WTC11 (cell line): ENCODE data around the gene NAB2.

Experiments used
- FOXJ3 ChIP-seq: sonication (generic); formaldehyde crosslinking; IDR thresholded peaks from 2 replicates; pipeline ENCODE4 v1.9.0; 2021; ENCODE audit warnings: missing genetic modification reagents, mild to moderate bottlenecking, borderline replicate concordance
- FOXK1 ChIP-seq: sonication (generic); formaldehyde crosslinking; IDR thresholded peaks from 2 replicates; pipeline ENCODE4 v1.8.0; 2022; ENCODE audit warnings: mild to moderate bottlenecking, moderate library complexity, missing genetic modification reagents
- IRF2 ChIP-seq: sonication (generic); formaldehyde crosslinking; IDR thresholded peaks from 2 replicates; pipeline ENCODE4 v1.8.0; 2022; ENCODE audit warnings: low read depth, missing genetic modification reagents, borderline replicate concordance
- KAT7 ChIP-seq: sonication (generic); formaldehyde crosslinking; IDR thresholded peaks from 2 replicates; pipeline ENCODE4 v1.8.1; 2023; ENCODE audit warnings: missing genetic modification reagents, mild to moderate bottlenecking, borderline replicate concordance
- NR3C1 ChIP-seq: sonication (generic); formaldehyde crosslinking; conservative IDR thresholded peaks from 2 replicates; pipeline ENCODE4 v1.8.1; 2023; ENCODE audit warnings: low read depth, mild to moderate bottlenecking, missing genetic modification reagents
- SMAD3 ChIP-seq: sonication (generic); formaldehyde crosslinking; IDR thresholded peaks from 2 replicates; pipeline ENCODE4 v1.8.0; 2022; ENCODE audit warnings: missing genetic modification reagents, mild to moderate bottlenecking, borderline replicate concordance
- TEAD4 ChIP-seq: sonication (generic); formaldehyde crosslinking; IDR thresholded peaks from 2 replicates; pipeline ENCODE4 v1.8.0; 2022; ENCODE audit warnings: mild to moderate bottlenecking, missing genetic modification reagents
- ZNF138 ChIP-seq: sonication (generic); formaldehyde crosslinking; conservative IDR thresholded peaks from 2 replicates; pipeline ENCODE4 v1.8.1; 2022; ENCODE audit warnings: mild to moderate bottlenecking, moderate library complexity, missing genetic modification reagents
- ZNF232 ChIP-seq: sonication (generic); formaldehyde crosslinking; IDR thresholded peaks from 2 replicates; pipeline ENCODE4 v1.8.0; 2022; ENCODE audit warnings: mild to moderate bottlenecking, missing genetic modification reagents
- TF ChIP-seq, protein P1 (sequence below): fragments of 200-600 bp; IDR thresholded peaks from 2 replicates; pipeline ENCODE4 v1.8.0; 2022; ENCODE audit warnings: antibody characterized with exemption
- TF ChIP-seq, protein P2 (sequence below): sonication (generic); formaldehyde crosslinking; IDR thresholded peaks from 2 replicates; pipeline ENCODE4 v1.8.0; 2022; ENCODE audit warnings: mild to moderate bottlenecking, missing genetic modification reagents
- TF ChIP-seq, protein P3 (sequence below): sonication (generic); formaldehyde crosslinking; IDR thresholded peaks from 2 replicates; pipeline ENCODE4 v1.8.1; 2023; ENCODE audit warnings: mild to moderate bottlenecking, missing genetic modification reagents, borderline replicate concordance
- TF ChIP-seq, protein P4 (sequence below): fragments of 250-450 bp; sonication (Bioruptor Pico); IDR thresholded peaks from 2 replicates; pipeline ENCODE4 v2.1.2; 2022; ENCODE audit warnings: mild to moderate bottlenecking, moderate library complexity
- TF ChIP-seq, protein P5 (sequence below): sonication (generic); formaldehyde crosslinking; IDR thresholded peaks from 2 replicates; pipeline ENCODE4 v1.8.0; 2023; ENCODE audit warnings: missing genetic modification reagents

DNA sequence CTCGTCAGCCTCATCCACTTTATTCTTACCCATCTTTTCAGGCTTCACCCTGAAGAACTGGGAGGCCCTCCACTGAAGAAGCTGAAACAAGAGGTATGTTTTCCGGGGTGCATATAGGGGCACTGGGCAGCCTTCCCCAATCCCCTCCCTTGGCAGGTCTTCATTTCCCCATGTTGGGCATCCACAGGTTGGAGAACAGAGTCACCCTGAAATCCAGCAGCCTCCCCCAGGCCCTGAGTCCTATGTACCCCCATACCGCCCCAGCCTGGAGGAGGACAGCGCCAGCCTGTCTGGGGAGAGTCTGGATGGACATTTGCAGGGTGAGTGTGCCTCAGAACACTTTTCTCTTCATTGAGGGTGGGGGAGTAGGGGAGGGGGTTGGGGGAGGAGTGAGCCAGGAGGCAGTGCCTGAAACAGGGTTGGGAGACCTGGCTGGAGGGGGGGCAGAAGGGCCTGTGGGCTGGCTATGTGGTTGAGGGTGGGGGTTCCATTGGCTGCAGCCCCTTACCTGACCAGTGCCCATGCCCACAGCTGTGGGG, 4.0 kb downstream of the NAB2 start:
- no peak for TF ChIP-seq ZNF232
- TF ChIP-seq, protein P1, sequence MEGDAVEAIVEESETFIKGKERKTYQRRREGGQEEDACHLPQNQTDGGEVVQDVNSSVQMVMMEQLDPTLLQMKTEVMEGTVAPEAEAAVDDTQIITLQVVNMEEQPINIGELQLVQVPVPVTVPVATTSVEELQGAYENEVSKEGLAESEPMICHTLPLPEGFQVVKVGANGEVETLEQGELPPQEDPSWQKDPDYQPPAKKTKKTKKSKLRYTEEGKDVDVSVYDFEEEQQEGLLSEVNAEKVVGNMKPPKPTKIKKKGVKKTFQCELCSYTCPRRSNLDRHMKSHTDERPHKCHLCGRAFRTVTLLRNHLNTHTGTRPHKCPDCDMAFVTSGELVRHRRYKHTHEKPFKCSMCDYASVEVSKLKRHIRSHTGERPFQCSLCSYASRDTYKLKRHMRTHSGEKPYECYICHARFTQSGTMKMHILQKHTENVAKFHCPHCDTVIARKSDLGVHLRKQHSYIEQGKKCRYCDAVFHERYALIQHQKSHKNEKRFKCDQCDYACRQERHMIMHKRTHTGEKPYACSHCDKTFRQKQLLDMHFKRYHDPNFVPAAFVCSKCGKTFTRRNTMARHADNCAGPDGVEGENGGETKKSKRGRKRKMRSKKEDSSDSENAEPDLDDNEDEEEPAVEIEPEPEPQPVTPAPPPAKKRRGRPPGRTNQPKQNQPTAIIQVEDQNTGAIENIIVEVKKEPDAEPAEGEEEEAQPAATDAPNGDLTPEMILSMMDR, result no peak
- TF ChIP-seq FOXJ3 (CRISPR knock-in tag), result no peak
- no peak for TF ChIP-seq ZNF138 (CRISPR knock-in tag)
- TF ChIP-seq, protein P2, sequence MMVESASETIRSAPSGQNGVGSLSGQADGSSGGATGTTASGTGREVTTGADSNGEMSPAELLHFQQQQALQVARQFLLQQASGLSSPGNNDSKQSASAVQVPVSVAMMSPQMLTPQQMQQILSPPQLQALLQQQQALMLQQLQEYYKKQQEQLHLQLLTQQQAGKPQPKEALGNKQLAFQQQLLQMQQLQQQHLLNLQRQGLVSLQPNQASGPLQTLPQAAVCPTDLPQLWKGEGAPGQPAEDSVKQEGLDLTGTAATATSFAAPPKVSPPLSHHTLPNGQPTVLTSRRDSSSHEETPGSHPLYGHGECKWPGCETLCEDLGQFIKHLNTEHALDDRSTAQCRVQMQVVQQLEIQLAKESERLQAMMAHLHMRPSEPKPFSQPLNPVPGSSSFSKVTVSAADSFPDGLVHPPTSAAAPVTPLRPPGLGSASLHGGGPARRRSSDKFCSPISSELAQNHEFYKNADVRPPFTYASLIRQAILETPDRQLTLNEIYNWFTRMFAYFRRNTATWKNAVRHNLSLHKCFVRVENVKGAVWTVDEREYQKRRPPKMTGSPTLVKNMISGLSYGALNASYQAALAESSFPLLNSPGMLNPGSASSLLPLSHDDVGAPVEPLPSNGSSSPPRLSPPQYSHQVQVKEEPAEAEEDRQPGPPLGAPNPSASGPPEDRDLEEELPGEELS, result no peak
- no peak; the same call in 1 of the 2 replicates for TF ChIP-seq FOXK1 (CRISPR knock-in tag)
- TF ChIP-seq, protein P3, sequence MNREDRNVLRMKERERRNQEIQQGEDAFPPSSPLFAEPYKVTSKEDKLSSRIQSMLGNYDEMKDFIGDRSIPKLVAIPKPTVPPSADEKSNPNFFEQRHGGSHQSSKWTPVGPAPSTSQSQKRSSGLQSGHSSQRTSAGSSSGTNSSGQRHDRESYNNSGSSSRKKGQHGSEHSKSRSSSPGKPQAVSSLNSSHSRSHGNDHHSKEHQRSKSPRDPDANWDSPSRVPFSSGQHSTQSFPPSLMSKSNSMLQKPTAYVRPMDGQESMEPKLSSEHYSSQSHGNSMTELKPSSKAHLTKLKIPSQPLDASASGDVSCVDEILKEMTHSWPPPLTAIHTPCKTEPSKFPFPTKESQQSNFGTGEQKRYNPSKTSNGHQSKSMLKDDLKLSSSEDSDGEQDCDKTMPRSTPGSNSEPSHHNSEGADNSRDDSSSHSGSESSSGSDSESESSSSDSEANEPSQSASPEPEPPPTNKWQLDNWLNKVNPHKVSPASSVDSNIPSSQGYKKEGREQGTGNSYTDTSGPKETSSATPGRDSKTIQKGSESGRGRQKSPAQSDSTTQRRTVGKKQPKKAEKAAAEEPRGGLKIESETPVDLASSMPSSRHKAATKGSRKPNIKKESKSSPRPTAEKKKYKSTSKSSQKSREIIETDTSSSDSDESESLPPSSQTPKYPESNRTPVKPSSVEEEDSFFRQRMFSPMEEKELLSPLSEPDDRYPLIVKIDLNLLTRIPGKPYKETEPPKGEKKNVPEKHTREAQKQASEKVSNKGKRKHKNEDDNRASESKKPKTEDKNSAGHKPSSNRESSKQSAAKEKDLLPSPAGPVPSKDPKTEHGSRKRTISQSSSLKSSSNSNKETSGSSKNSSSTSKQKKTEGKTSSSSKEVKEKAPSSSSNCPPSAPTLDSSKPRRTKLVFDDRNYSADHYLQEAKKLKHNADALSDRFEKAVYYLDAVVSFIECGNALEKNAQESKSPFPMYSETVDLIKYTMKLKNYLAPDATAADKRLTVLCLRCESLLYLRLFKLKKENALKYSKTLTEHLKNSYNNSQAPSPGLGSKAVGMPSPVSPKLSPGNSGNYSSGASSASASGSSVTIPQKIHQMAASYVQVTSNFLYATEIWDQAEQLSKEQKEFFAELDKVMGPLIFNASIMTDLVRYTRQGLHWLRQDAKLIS (CRISPR knock-in tag), result no peak
- no peak for TF ChIP-seq KAT7 (CRISPR knock-in tag)
- TF ChIP-seq, protein P4, sequence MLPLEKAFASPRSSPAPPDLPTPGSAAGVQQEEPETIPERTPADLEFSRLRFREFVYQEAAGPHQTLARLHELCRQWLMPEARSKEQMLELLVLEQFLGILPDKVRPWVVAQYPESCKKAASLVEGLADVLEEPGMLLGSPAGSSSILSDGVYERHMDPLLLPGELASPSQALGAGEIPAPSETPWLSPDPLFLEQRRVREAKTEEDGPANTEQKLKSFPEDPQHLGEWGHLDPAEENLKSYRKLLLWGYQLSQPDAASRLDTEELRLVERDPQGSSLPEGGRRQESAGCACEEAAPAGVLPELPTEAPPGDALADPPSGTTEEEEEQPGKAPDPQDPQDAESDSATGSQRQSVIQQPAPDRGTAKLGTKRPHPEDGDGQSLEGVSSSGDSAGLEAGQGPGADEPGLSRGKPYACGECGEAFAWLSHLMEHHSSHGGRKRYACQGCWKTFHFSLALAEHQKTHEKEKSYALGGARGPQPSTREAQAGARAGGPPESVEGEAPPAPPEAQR, result no peak
- no peak for TF ChIP-seq NR3C1 (CRISPR knock-in tag)
- TF ChIP-seq SMAD3, result no peak
- TF ChIP-seq IRF2 (CRISPR knock-in tag), result no peak
- TF ChIP-seq, protein P5, sequence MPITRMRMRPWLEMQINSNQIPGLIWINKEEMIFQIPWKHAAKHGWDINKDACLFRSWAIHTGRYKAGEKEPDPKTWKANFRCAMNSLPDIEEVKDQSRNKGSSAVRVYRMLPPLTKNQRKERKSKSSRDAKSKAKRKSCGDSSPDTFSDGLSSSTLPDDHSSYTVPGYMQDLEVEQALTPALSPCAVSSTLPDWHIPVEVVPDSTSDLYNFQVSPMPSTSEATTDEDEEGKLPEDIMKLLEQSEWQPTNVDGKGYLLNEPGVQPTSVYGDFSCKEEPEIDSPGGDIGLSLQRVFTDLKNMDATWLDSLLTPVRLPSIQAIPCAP (CRISPR knock-in tag), result no peak
- TF ChIP-seq TEAD4 (CRISPR knock-in tag), result no peak
